ENCODE results near the gene MBD5.

GRCh38 chr2:148194882-148195281 is 174.0 kb downstream of the MBD5 start:
- TF ChIP-seq EZH2phosphoT487 (IDR thresholded peaks at IDR 0.05; ENCODE audit: insufficient read depth, low read depth) (no peak), EZH2 (IDR thresholded peaks at IDR 0.05; ENCODE audit: insufficient read depth, poor library complexity, severe bottlenecking) (no peak)
